ENCODE data around the gene ICAM1. TPM values are rescaled to one million over a fixed set of nuclear protein-coding genes. Genes with fewer than 3 reads are reported as not detected.

ICAM1 gene
- total and polyA plus RNA-seq, 8 donors = 2.3 to 15.6 (median 8.7) TPM

DNA sequence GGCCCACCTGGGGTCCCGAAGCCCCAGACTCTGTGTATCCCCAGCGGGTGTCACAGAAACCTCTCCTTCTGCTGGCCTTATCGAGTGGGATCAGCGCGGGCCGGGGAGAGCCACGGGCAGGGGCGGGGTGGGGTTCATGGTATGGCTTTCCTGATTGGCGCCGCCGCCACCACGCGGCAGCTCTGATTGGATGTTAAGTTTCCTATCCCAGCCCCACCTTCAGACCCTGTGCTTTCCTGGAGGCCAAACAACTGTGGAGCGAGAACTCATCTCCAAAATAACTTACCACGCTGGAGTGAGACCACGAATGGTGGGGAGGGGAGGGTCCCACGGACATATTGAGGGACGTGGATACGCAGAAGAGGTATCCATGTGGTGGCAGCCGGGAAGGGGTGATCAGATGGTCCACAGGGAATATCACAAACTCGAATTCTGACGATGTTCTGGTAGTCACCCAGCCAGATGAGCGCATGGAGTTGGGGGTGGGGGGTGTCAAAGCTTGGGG is 17.8 kb downstream of the ICAM1 start:
- Histone ChIP-seq H3K36me3 (peaks cover 9 to 25% (median 23%) of the 10 kb centered on the region in 4 donors), H3K4me1 (peaks cover 53 to 79% (median 76%) of the 10 kb centered on the region in 4 donors), H3K9me3 (no peaks in the 10 kb centered on the region), H3K27ac (no peak overlapping the region), H3K27me3 (peaks cover 26 to 92% (median 70%) of the 10 kb centered on the region in 3 donors), H3K4me3 (peak overlapping the region; percentile 29 to 51 (median 34))
- no peak for TF ChIP-seq EP300 (IDR thresholded peaks at IDR 0.05)
- TF ChIP-seq POLR2A (IDR thresholded peaks at IDR 0.05) = no peak
- TF ChIP-seq POLR2AphosphoS5 (IDR thresholded peaks at IDR 0.05) = no peak
- TF ChIP-seq, protein P1, sequence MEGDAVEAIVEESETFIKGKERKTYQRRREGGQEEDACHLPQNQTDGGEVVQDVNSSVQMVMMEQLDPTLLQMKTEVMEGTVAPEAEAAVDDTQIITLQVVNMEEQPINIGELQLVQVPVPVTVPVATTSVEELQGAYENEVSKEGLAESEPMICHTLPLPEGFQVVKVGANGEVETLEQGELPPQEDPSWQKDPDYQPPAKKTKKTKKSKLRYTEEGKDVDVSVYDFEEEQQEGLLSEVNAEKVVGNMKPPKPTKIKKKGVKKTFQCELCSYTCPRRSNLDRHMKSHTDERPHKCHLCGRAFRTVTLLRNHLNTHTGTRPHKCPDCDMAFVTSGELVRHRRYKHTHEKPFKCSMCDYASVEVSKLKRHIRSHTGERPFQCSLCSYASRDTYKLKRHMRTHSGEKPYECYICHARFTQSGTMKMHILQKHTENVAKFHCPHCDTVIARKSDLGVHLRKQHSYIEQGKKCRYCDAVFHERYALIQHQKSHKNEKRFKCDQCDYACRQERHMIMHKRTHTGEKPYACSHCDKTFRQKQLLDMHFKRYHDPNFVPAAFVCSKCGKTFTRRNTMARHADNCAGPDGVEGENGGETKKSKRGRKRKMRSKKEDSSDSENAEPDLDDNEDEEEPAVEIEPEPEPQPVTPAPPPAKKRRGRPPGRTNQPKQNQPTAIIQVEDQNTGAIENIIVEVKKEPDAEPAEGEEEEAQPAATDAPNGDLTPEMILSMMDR (IDR thresholded peaks at IDR 0.05) = no peak
- DNase-seq = peak; percentile 37 to 75
- intact Hi-C loops (cut with DNase I; ENCODE audit: low total_unique reads) = no loop called here
- WGBS, 5 donors = 2 to 5% (median 4%) methylated on average over 17 to 23 of the region's 23 CpGs

GRCh38 chr19:10289167-10289835 is 18.4 kb downstream of the ICAM1 start:
- Histone ChIP-seq H3K27me3 (peaks cover 32 to 92% (median 76%) of the 10 kb centered on the region in 3 donors), H3K36me3 (peaks cover 3 to 19% (median 17%) of the 10 kb centered on the region in 4 donors), H3K9me3 (no peaks in the 10 kb centered on the region), H3K4me1 (peaks cover 53 to 84% (median 79%) of the 10 kb centered on the region in 4 donors), H3K4me3 (peak overlapping the region; percentile 29 to 51 (median 34)), H3K27ac (no peak overlapping the region)
- intact Hi-C loops (cut with DNase I; ENCODE audit: low total_unique reads) = no loop called here
- 0 to 2% (median 1%) methylated on average over 21 to 50 of the region's 50 CpGs for WGBS, 5 donors
- TF ChIP-seq POLR2AphosphoS5 (IDR thresholded peaks at IDR 0.05) = no peak
- TF ChIP-seq, protein P1 (IDR thresholded peaks at IDR 0.05) = no peak
- no peak for TF ChIP-seq POLR2A (IDR thresholded peaks at IDR 0.05)
- no peak for TF ChIP-seq EP300 (IDR thresholded peaks at IDR 0.05)
- DNase-seq = peak; percentile 37 to 79

- Histone ChIP-seq H3K4me1 (peaks cover 53 to 89% (median 83%) of the 10 kb centered on the region in 4 donors), H3K9me3 (no peaks in the 10 kb centered on the region), H3K4me3 (peak within 1 kb of the TSS; percentile 33 to 51 (median 43)), H3K27me3 (peaks cover 37 to 92% (median 82%) of the 10 kb centered on the region in 3 donors), H3K27ac (no peak within 1 kb of the TSS), H3K36me3 (peaks cover 0 to 13% (median 11%) of the 10 kb centered on the region in 4 donors)
- TF ChIP-seq POLR2AphosphoS5 (IDR thresholded peaks at IDR 0.05) (no peak), POLR2A (IDR thresholded peaks at IDR 0.05) (no peak), EP300 (IDR thresholded peaks at IDR 0.05) (no peak)
- TF ChIP-seq, protein P1 (IDR thresholded peaks at IDR 0.05) = no peak
- intact Hi-C loops (cut with DNase I; ENCODE audit: low total_unique reads) = no loop called here
- DNase-seq = no peak
- 0 to 3% (median 1%) methylated on average over 16 to 45 of the region's 45 CpGs for WGBS, 5 donors
Measured at GRCh38 chr19:10289836-10290356, 19.0 kb downstream of the ICAM1 start, which contains the start of gene ICAM5. Gene ICAM5, plus strand, starts transcription at chr19:10289952. Its CDS starts 92 bp downstream, at chr19:10290044.

DNA sequence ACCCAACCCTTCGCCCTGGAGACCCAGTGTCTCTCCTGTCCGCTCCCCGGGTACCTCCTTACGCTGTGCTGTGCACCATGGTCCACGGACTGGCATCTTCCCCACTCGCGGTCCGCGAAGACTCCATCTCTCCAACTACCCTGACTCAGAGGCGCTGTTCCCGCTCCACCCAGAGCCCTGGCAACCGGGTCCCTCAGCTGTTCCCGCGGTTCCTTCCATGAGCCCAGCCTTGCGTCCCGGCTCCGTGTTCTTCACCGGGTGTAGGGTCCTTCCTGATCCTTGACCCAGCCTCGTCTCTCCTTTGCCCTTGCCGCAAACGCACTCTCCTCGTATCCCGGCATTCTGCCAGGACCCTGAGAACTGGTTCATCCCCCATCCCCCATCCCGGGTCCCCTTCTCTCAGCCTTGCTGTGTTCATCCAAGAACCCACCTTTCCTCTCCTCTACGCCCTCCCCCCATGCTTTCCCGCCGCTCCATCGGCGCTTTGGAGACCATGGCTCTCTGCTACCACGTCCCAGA is 19.5 kb downstream of the ICAM1 start:
- intact Hi-C loops (cut with DNase I; ENCODE audit: low total_unique reads) = no loop called here
- Histone ChIP-seq H3K4me1 (peaks cover 59 to 94% (median 88%) of the 10 kb centered on the region in 4 donors), H3K4me3 (peak overlapping the region; percentile 33 to 51 (median 43)), H3K27ac (no peak overlapping the region), H3K36me3 (peaks cover 0 to 8% (median 6%) of the 10 kb centered on the region in 4 donors), H3K9me3 (no peaks in the 10 kb centered on the region), H3K27me3 (peaks cover 41 to 92% (median 87%) of the 10 kb centered on the region in 3 donors)
- 1 to 2% (median 2%) methylated on average over 30 of the region's 30 CpGs for WGBS, 5 donors
- TF ChIP-seq POLR2AphosphoS5 (IDR thresholded peaks at IDR 0.05) (no peak), EP300 (IDR thresholded peaks at IDR 0.05) (no peak), POLR2A (IDR thresholded peaks at IDR 0.05) (no peak)
- TF ChIP-seq, protein P1 (IDR thresholded peaks at IDR 0.05) = no peak
- DNase-seq = no peak
